HG03342 (cell line): Measurements from ENCODE around the gene STX10.
A peak's percentile ranks its signal among the peaks of the same experiment; 100 is the strongest.

Source experiments
- ATAC-seq: cut with Tn5 transposase; IDR thresholded peaks from one replicate; pipeline ENCODE4 v1.9.1; 2021; ENCODE audit warnings: mild to moderate bottlenecking, moderate library complexity; ENCODE audit not compliant: unreplicated experiment

Gene STX10

DNA sequence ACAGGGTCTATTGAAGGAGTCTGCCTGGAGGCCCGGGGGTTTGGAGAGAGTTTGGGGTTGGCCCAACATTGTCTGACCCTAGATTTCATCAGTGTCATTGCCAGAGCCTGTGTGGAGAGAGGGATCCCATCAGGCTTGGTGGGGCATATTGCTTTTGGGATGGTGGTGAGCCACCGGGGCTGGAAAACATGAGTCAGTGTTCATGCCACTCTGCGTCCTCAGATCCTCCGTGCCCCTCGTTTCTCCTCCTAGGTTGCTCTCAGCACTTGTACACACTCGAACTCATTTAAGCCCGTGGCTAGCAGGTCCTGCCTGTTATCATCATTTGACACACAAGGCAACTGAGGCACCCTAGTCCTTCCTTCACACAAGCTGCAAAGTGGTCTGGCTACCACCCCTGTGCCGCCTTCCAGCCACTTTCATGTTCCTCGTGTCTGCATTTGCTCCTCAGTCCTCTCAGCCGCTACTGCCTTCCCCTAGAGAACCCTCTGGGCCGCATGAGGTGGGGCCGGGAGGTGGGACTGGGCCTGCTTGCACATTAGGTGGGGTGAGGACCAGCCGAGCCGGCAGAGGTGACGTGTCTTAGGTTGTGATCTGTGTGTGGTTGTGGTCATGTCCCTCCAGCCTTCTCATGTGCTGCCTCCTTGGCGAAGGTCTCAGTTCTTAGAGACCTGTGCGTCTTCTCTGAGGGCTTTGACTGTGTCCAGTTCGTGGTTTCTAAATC is 28.5 kb downstream of the STX10 start:
- ATAC-seq = no peak

- ATAC-seq = no peak
Measured at GRCh38 chr19:13120817-13121216, 29.4 kb downstream of the STX10 start.

GRCh38 chr19:13120031-13120430 is 30.1 kb downstream of the STX10 start:
- ATAC-seq = no peak

- no peak for ATAC-seq
Measured at GRCh38 chr19:13119627-13120026, 30.5 kb downstream of the STX10 start.

GRCh38 chr19:13118424-13119193 is 31.6 kb downstream of the STX10 start:
- ATAC-seq = no peak

DNA sequence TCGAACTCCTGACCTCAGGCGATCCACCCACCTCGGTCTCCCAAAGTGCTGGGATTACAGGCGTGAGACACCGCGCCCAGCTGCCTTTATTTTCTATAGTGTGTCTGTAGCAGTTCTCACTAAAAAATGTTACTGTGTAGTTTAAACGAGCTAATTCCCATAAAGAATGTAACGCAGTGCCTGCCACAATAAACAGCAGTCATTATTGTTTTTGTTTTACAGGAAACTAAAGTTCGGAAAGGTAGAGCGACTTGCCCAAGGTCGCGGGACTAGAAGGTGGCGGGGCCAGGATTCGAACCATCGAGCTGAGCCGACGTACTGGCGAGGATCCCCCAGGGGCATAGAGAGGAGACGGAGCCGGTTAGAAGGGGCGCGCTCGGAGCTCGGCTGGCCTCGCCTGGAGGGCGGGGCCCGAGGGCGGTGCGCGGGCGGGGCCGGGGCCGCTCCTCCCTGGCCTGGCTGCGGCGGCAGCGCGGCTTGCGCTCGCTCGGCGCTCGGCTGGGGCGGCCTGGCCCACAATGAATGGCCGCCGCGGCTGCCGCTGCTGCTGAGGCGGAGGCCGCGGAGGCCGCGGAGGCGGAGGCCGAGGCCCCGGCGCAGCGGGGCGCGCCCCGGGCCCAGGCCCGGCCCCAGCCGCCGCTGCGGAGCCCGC is 32.3 kb downstream of the STX10 start, which contains the start of gene NACC1:
Gene NACC1, plus strand, starts transcription at position 493 of the 652 bp plus-strand sequence. CDS start 16,944 bp downstream, outside the sequence.
- peak; percentile 59 for ATAC-seq

- ATAC-seq = no peak
Measured at GRCh38 chr19:13117176-13117771, 32.9 kb downstream of the STX10 start.

GRCh38 chr19:13116282-13117175 is 33.6 kb downstream of the STX10 start, which contains the start of gene TRMT1:
TSS of gene TRMT1 (minus strand) at chr19:13116740. CDS start at chr19:13116399, 341 bp downstream.
- no peak for ATAC-seq

DNA sequence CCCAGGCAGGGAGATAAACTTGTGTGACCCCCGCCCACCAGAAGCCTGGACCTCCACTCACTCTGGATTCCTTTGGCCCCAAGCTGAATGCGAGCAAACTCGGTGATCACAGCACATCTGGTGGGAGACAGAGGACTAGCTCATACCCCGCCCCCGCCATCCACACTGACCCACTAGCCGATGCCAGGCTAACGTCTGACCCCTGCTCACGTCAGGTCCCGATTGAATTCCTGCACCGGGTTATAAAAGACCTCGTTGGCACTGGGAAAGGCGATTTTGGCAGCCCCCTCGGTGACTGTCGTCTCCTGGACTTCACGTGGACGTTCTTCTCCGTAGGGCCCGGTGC is 34.3 kb downstream of the STX10 start:
- no peak for ATAC-seq

GRCh38 chr19:13112555-13112954 is 37.6 kb downstream of the STX10 start:
- no peak for ATAC-seq

- no peak for ATAC-seq
Measured at GRCh38 chr19:13110099-13110610, 40.0 kb downstream of the STX10 start.

DNA sequence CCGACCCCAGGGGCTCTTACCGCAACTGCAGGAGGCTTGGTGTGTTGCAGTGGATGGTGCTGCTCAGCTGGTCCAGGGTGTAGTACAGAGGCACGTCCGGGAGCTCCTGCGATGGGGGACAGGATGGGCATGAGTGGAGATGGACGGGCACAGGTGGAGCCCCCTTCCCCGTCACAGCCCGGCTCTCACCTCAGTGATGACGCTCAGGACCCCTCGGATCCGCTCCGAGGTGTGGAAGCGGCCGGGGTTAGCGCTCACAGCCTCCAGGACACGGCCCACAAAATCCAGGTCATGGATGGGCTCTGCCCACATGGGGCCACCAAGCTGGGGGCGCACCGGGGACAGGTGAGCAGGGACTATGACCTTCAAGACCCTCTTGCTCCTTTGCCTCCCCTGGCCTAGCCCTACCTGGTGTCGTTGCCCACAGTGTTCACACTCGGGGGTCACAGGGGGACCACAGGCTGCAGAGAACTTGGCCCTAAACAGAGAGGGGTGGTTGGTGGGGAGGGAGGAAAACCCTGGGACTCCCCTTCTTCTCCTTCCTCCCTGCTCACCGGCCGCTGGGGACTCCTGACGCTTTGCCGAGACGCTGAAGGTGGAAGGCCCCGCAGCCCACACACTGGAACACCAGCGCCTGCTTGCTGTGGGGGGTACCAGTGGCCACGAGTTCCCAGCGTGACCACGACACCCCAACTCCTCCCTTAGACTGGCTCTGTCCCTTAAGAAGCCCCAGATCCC is 40.6 kb downstream of the STX10 start:
- no peak for ATAC-seq

DNA sequence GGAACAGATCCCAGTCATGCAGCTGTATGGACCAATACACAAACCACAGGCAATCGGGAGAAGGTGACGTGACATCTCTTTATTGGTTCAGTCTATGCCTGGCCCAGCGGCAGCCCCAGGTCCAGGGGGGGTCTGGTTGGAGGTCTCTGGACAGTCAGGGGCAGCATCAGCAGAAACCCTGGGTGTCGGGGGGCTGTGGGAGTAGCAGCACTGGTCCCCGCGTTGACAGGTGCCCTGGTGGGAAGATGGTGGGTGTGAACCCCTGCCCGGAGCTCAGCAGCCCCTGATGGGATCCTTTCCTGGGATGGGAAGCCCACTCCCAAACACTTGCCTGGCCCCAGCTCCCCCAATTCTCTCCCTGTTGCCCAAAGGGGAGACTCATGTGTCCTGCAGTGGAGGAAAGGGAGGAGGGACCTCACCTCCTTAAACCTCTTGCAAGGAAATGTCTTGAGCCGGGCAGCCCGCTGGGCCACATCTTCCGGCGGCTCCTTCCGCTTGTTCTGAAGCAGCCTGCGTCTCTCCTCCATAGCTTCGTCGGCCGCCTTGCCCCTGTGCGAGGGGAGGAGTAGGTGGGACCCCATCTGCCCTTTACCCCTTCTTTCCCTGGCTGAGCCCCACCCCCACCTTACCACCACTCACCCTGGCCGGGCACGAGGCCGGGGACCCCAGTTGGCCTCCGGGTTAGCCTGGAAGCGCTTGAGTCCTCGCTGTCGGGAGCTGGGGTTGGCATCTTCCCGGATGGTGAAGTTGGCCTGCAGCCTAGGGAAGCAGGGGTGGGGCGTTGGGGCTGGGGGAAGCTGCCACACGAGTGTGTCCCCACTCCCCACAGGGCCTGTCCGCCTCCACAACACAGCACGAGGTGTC is 45.1 kb downstream of the STX10 start:
- ATAC-seq = no peak

GRCh38 chr19:13104360-13104847 is 45.8 kb downstream of the STX10 start:
- ATAC-seq = no peak

GRCh38 chr19:13103581-13104359 is 46.4 kb downstream of the STX10 start:
- no peak for ATAC-seq

- no peak for ATAC-seq
Measured at GRCh38 chr19:13102666-13103580, 47.3 kb downstream of the STX10 start, which contains the start of gene LYL1. TSS of gene LYL1 (minus strand) at chr19:13102858. CDS start at chr19:13101171, 1,687 bp downstream.

GRCh38 chr19:13102416-13102665 is 47.8 kb downstream of the STX10 start:
- no peak for ATAC-seq
